Tracheal epithelial cell (primary cell): Measurements from ENCODE around the gene GOLT1A. TPM values are rescaled to one million over a fixed set of nuclear protein-coding genes. Genes with fewer than 3 reads are reported as not detected.

Experiments used
- total RNA-seq: library from RNA; depleted of rRNA; stranded (reverse); fragments of >200 nt; gene quantifications from 2 replicates; pipeline ENCODE4 v1.2.1, GENCODE V29; 2014

The GOLT1A gene, protein sequence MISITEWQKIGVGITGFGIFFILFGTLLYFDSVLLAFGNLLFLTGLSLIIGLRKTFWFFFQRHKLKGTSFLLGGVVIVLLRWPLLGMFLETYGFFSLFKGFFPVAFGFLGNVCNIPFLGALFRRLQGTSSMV
- total RNA-seq: 1.4 and 4.5 TPM in 2 replicates

DNA sequence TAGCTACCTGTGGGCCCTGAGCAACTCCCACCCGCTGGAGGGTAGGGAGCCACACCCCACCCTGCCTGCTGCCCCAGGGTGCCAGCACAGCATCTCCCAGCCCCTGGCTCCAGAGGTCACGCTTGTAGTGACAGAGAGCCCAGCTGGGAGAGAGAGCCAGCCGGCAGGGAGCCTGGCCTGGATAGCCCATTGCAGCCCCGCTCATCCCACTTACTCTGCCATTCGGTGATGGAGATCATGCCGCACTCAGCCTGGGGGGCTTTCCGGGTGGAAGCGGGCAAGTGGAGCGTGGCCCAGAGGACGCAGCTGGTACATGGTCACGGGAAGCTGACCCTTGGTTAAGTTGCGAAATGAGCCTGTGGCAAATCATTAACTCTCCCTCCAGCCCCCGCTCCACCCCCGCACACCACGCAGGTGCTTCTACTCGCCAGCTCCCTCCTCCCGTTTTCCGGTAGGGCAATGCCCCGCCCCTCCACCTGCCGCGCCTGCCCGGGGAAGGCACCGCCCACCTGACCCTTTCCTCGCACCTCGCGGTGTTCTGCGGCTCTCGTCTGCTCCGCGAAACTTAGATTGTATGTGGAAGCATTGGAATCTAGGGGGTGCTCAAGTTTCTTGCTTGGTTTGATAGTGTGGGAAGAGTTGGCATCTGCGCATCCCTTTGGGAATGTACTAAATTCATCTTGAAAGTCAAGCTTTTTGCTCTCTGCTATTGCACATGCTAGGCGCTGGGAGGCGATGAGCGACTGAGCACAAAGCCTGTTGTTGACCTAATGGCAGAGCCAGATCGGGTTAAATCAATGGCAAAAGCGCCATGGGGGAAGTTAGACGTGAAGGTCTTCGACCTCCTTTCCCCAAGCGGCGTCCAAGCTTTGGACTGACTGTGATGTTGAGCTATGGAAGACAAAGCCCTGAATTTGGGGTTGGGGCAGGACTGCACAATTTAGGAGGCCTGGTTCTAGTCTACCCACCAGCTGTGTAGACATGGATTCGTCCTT is at the start of gene GOLT1A:
Gene GOLT1A (minus strand): TSS at position 321 of the 995 bp plus-strand sequence. CDS start 82 bp downstream, at position 239.

DNA sequence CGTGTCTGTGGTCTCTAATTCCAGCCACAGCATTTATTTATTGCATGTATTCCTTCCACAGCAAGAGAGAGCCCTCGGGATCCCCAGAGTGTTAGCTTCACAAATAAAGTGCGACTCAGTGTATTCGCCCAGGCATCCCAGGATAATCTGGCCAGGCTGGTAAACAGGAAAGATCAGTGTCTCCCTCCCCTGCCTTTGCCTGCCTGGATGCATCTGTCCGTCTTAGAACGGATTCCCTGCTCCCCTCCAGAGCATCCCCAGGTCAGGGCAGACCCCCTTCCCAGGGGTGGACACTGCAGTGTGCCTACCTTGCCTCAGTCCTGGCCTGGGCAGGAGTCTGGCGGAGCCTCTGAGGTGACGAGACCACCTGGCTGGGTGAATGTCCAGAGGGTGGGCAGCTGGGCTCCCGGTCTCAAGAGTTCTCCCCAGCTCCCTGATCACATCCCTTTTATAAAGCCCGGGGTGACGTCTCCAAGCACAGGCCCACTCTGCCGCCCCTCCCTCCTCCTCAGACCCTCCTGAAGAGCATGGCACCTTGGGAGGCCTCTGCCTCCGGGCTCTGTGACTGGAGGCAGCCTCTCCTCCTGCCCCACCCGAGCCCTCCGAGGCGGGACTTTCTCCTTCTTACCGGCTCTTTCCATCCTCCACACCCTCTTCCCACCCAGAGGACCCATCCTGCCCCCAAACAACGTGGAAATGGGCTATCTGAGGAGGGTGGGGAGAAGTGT is 17.6 kb downstream of the GOLT1A start, which contains the start of gene KISS1:
Gene KISS1 (minus strand): TSS at position 424 of the 728 bp plus-strand sequence. CDS start 3,615 bp downstream, outside the sequence.

GRCh38 chr1:204166219-204166618 is 47.6 kb downstream of the GOLT1A start, which contains the start of gene REN:
TSS of gene REN (minus strand) at chr1:204166337. CDS start at chr1:204166293, 44 bp downstream.

DNA sequence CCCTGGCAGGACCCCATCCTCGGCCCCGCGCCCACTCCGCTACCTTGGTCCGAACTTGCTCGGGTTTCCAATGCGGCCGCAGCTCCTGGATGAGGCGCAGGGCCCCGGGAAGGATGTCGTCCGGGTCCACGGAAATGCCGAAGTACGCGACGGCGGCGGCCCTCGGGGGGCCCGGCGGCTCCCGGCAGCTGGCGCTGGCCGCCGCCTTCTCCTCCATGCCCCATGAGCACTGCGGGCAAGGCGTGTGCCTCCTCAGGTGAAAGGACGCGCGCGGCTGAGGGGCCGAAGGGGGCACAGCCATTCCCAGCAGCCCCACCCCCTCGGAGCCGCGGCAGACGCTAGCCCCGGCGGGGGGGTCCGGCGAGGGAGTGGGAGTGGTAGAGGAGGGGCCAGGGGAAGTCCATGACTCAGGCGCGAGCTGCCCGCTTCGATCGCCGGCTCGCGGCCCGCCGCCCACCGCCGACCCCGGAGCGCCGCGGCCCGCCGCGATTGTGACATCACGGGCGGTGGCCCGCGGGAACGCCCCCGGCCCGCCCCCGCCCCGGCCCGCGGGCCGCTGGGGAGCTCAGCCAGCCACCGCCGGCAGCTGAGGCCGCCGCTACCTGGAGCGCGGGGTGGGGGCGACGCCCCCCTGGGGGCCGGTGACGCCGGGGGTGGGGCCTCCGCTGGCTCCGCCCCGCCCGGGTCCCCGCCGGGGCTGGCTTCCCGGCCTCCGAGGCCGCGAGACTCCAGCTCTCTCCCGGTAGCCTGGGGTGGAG is 62.1 kb downstream of the GOLT1A start, which contains the start of gene ETNK2:
Gene ETNK2 (minus strand): TSS at position 493 of the 758 bp plus-strand sequence. CDS start 192 bp downstream, at position 301.

Other genes starting within 250 kb of the GOLT1A start
- 6.0 and 7.2 TPM in 2 replicates for gene SOX13, start 140.9 kb downstream of the GOLT1A start, total RNA-seq
- 24.3 and 96.3 TPM in 2 replicates for gene ETNK2, start 61.9 kb downstream of the GOLT1A start, total RNA-seq
- not detected in 2 replicates for gene REN, start 47.7 kb downstream of the GOLT1A start, total RNA-seq
- gene KISS1, start 17.5 kb downstream of the GOLT1A start, total RNA-seq: 0.48 TPM in 1 of 2 replicates, not detected in the other
- 1.7 and 4.8 TPM in 2 replicates for gene PLEKHA6, start 145.9 kb upstream of the GOLT1A start, total RNA-seq
- 28.7 and 33.7 TPM in 2 replicates for gene PPP1R15B, start 197.8 kb upstream of the GOLT1A start, total RNA-seq